ENCODE data around the gene PORCN. TPM values are rescaled to one million over a fixed set of nuclear protein-coding genes. Genes with fewer than 3 reads are reported as not detected.

PORCN gene
- total RNA-seq, 1 donor from 2014 or later, result 30.3 TPM

- FAIRE-seq (peak; percentile 85), DNase-seq (ENCODE audit: low read depth) (no peak)
- peak overlapping the region; percentile 60 for H3K27ac ChIP-seq (ENCODE audit: low read depth, low read length)
- peak overlapping the region; percentile 40 for H3K4me3 Mint-ChIP-seq (ENCODE audit: unreplicated experiment)
- peaks cover 32% of the 10 kb centered on the region for H3K4me1 ChIP-seq (ENCODE audit: insufficient read depth, low read length)
- no peak overlapping the region for H2AFZ ChIP-seq (ENCODE audit: low read depth, low read length)
- H3K9me3 Mint-ChIP-seq (ENCODE audit: unreplicated experiment), result peaks cover 2% of the 10 kb centered on the region
- no peaks in the 10 kb centered on the region for H3K9me3 ChIP-seq (ENCODE audit: insufficient read depth, low read depth, low read length)
- peak overlapping the region; percentile 78 for H3K27ac Mint-ChIP-seq (ENCODE audit: unreplicated experiment)
- H3K36me3 ChIP-seq (ENCODE audit: insufficient read depth, low read length), result no peaks in the 10 kb centered on the region
- no peaks in the 10 kb centered on the region for H3K27me3 Mint-ChIP-seq (ENCODE audit: low read depth, unreplicated experiment)
- H3K9ac ChIP-seq (ENCODE audit: low read length), result peak overlapping the region; percentile 43
- no peak overlapping the region for H3K4me3 ChIP-seq (ENCODE audit: insufficient read depth, low read depth, low read length)
- H3K4me1 Mint-ChIP-seq (ENCODE audit: low read depth, unreplicated experiment), result peaks cover 13% of the 10 kb centered on the region
- peak overlapping the region; percentile 57 for H3K4me2 ChIP-seq (ENCODE audit: low read length)
- H3K36me3 Mint-ChIP-seq (ENCODE audit: low read depth, unreplicated experiment), result no peaks in the 10 kb centered on the region
- no peaks in the 10 kb centered on the region for H4K20me1 ChIP-seq (ENCODE audit: insufficient read depth, low read length)
- no peaks in the 10 kb centered on the region for H3K27me3 ChIP-seq (ENCODE audit: insufficient read depth, low read length)
- TF ChIP-seq EZH2 (IDR thresholded peaks at IDR 0.05; ENCODE audit: insufficient read depth, low read length), result no peak
- TF ChIP-seq, protein P1, sequence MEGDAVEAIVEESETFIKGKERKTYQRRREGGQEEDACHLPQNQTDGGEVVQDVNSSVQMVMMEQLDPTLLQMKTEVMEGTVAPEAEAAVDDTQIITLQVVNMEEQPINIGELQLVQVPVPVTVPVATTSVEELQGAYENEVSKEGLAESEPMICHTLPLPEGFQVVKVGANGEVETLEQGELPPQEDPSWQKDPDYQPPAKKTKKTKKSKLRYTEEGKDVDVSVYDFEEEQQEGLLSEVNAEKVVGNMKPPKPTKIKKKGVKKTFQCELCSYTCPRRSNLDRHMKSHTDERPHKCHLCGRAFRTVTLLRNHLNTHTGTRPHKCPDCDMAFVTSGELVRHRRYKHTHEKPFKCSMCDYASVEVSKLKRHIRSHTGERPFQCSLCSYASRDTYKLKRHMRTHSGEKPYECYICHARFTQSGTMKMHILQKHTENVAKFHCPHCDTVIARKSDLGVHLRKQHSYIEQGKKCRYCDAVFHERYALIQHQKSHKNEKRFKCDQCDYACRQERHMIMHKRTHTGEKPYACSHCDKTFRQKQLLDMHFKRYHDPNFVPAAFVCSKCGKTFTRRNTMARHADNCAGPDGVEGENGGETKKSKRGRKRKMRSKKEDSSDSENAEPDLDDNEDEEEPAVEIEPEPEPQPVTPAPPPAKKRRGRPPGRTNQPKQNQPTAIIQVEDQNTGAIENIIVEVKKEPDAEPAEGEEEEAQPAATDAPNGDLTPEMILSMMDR (IDR thresholded peaks at IDR 0.05; ENCODE audit: insufficient read depth, low read depth, low read length), result no peak
- no peaks in the 10 kb centered on the region for H3K79me2 ChIP-seq (ENCODE audit: insufficient read depth, low read length)
Observed at GRCh38 chrX:48492293-48492910, 16.4 kb upstream of the PORCN start.

GRCh38 chrX:48493890-48494364 is 14.9 kb upstream of the PORCN start:
- H3K9ac ChIP-seq (ENCODE audit: low read length), result no peak overlapping the region
- H4K20me1 ChIP-seq (ENCODE audit: insufficient read depth, low read length), result no peaks in the 10 kb centered on the region
- Mint-ChIP-seq H3K4me3 (ENCODE audit: unreplicated experiment) (no peak overlapping the region), H3K4me1 (ENCODE audit: low read depth, unreplicated experiment) (peaks cover 20% of the 10 kb centered on the region), H3K9me3 (ENCODE audit: unreplicated experiment) (no peaks in the 10 kb centered on the region), H3K27ac (ENCODE audit: unreplicated experiment) (peak overlapping the region; percentile 53), H3K27me3 (ENCODE audit: low read depth, unreplicated experiment) (no peaks in the 10 kb centered on the region), H3K36me3 (ENCODE audit: low read depth, unreplicated experiment) (no peaks in the 10 kb centered on the region)
- no peak overlapping the region for H3K4me2 ChIP-seq (ENCODE audit: low read length)
- no peak overlapping the region for H3K27ac ChIP-seq (ENCODE audit: low read depth, low read length)
- no peaks in the 10 kb centered on the region for H3K27me3 ChIP-seq (ENCODE audit: insufficient read depth, low read length)
- H3K4me1 ChIP-seq (ENCODE audit: insufficient read depth, low read length), result peaks cover 34% of the 10 kb centered on the region
- FAIRE-seq (peak; percentile 78), DNase-seq (ENCODE audit: low read depth) (no peak)
- H3K4me3 ChIP-seq (ENCODE audit: insufficient read depth, low read depth, low read length), result no peak overlapping the region
- H3K9me3 ChIP-seq (ENCODE audit: insufficient read depth, low read depth, low read length), result no peaks in the 10 kb centered on the region
- no peaks in the 10 kb centered on the region for H3K79me2 ChIP-seq (ENCODE audit: insufficient read depth, low read length)
- H3K36me3 ChIP-seq (ENCODE audit: insufficient read depth, low read length), result no peaks in the 10 kb centered on the region
- TF ChIP-seq EZH2 (IDR thresholded peaks at IDR 0.05; ENCODE audit: insufficient read depth, low read length), result no peak
- TF ChIP-seq, protein P1 (IDR thresholded peaks at IDR 0.05; ENCODE audit: insufficient read depth, low read depth, low read length), result peak; percentile 30
- H2AFZ ChIP-seq (ENCODE audit: low read depth, low read length), result no peak overlapping the region

DNA sequence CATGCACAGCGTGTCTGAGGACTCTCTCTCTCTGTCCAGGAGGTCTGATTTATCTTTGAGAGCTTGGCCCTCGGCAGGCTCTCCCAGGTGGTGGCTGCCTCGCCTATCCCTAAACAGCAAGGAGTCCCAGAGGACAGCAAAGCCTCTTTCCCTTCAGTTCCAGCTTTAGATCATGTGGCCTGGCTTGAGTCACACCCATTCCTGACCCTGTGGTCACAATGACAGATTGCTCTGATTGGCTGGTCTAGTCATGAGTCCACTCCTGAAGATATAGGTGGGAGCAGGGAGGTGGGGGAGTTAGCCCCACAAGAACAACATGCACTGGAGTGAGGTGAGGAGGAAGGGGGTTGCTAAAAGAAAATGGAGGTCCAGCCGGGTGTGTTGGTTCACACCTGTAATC is 12.1 kb upstream of the PORCN start:
- FAIRE-seq (no peak), DNase-seq (ENCODE audit: low read depth) (no peak)
- Mint-ChIP-seq H3K4me3 (ENCODE audit: unreplicated experiment) (no peak overlapping the region), H3K27ac (ENCODE audit: unreplicated experiment) (no peak overlapping the region), H3K36me3 (ENCODE audit: low read depth, unreplicated experiment) (no peaks in the 10 kb centered on the region), H3K27me3 (ENCODE audit: low read depth, unreplicated experiment) (no peaks in the 10 kb centered on the region), H3K4me1 (ENCODE audit: low read depth, unreplicated experiment) (peaks cover 20% of the 10 kb centered on the region), H3K9me3 (ENCODE audit: unreplicated experiment) (no peaks in the 10 kb centered on the region)
- Histone ChIP-seq H4K20me1 (ENCODE audit: insufficient read depth, low read length) (no peaks in the 10 kb centered on the region), H3K4me3 (ENCODE audit: insufficient read depth, low read depth, low read length) (no peak overlapping the region), H3K4me2 (ENCODE audit: low read length) (no peak overlapping the region), H3K36me3 (ENCODE audit: insufficient read depth, low read length) (no peaks in the 10 kb centered on the region), H3K9me3 (ENCODE audit: insufficient read depth, low read depth, low read length) (no peaks in the 10 kb centered on the region), H3K9ac (ENCODE audit: low read length) (no peak overlapping the region), H3K27me3 (ENCODE audit: insufficient read depth, low read length) (no peaks in the 10 kb centered on the region), H3K27ac (ENCODE audit: low read depth, low read length) (no peak overlapping the region), H3K4me1 (ENCODE audit: insufficient read depth, low read length) (peaks cover 22% of the 10 kb centered on the region), H3K79me2 (ENCODE audit: insufficient read depth, low read length) (no peaks in the 10 kb centered on the region), H2AFZ (ENCODE audit: low read depth, low read length) (no peak overlapping the region)
- no peak for TF ChIP-seq EZH2 (IDR thresholded peaks at IDR 0.05; ENCODE audit: insufficient read depth, low read length)
- TF ChIP-seq, protein P1 (IDR thresholded peaks at IDR 0.05; ENCODE audit: insufficient read depth, low read depth, low read length), result no peak
